GM12891 (cell line): ENCODE data around the gene RANBP3.

Experiments
- DNase-seq: peaks from one replicate; pipeline ENCODE4 v3.0.0; 2011; ENCODE audit warnings: low spot score; ENCODE audit not compliant: insufficient read length
- FAIRE-seq: peaks from 2 replicates; lab custom pipeline; 2011; peaks lifted over from hg19 to GRCh38; lab: Jason Lieb, UNC
- PAX5 ChIP-seq: IDR thresholded peaks from 2 replicates; pipeline ENCODE4 v1.6.1; 2011; ENCODE audit warnings: low read length, moderate library complexity, mild to moderate bottlenecking; ENCODE audit not compliant: insufficient read depth, severe bottlenecking
- POLR2A ChIP-seq: IDR thresholded peaks from 2 replicates; pipeline ENCODE4 v1.6.1; 2011; ENCODE audit warnings: low read depth, low read length, control low read depth
- POLR2AphosphoS5 ChIP-seq: IDR thresholded peaks from 2 replicates; pipeline ENCODE4 v1.6.1; 2011; ENCODE audit warnings: low read depth, low read length, control low read depth
- POU2F2 ChIP-seq: IDR thresholded peaks from 2 replicates; pipeline ENCODE4 v1.6.1; 2011; ENCODE audit warnings: low read depth, mild to moderate bottlenecking, control low read depth, low read length, moderate library complexity
- SPI1 ChIP-seq: IDR thresholded peaks from 2 replicates; pipeline ENCODE4 v1.6.1; 2011; ENCODE audit warnings: low read depth, low read length, control low read depth
- TAF1 ChIP-seq: IDR thresholded peaks from 2 replicates; pipeline ENCODE4 v1.6.1; 2011; ENCODE audit warnings: low read depth, low read length, control low read depth

RANBP3 gene

DNA sequence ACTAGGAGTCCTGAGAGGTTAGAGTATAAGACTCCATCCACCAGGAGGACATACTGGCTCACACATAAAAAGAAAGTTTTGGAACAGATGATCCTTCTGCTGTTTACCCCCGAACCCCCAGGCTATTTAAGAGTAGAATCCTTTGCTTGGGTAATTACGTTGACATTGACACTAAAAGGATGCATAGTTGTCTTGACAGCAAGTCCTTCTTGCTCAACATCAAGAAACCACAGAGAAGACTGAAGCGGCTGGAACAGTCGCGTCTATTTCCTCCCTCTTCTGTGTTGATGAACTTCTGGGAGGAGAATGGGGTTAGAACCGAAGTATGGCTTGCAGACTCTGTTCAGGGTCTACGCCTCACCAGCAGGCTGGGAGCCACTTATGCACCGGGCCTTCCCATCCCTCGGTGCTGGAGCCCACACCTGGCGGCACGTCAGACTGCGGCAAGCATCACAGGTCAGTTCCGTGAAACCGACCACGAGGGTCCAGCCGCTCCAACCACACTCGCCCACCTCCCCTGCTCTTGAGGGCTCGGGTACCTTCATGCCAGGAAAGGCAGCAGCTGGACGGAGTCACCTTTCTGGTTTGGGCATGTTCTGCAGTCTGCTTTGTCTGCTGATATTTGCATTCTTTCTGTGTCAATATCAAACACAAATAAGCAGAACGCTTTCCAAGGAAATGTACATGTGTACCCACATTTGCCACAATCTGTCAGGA lies 42.4 kb upstream of the RANBP3 start:
- DNase-seq (no peak), FAIRE-seq (no peak)
- TF ChIP-seq POLR2AphosphoS5: no peak

DNA sequence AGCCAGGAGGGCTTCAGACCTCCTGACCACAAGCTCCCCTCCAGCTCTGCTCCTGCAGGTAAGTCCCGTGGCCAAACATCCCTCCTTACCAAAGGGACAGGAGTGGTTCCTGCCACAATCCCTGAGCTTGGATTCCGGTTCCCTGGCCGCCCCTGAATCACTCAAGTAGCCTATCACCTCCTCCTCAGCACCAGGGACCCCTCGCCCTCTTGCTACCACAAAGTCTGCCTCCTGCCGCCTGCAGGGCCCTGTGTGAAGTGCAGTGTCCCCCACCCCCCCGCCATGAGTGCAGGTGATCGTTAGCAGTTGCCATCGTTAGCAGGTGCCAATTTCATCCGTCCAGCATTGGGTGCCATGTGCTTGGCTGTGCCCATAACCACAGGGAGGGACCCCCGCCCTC lies 40.8 kb upstream of the RANBP3 start:
- TF ChIP-seq POLR2AphosphoS5: no peak
- no peak for TF ChIP-seq SPI1
- TF ChIP-seq POLR2A: no peak
- TF ChIP-seq PAX5: no peak
- no peak for TF ChIP-seq POU2F2
- no peak for TF ChIP-seq TAF1
- DNase-seq (no peak), FAIRE-seq (no peak)

- no peak for TF ChIP-seq POU2F2
- no peak for TF ChIP-seq POLR2A
- TF ChIP-seq TAF1: no peak
- no peak for TF ChIP-seq SPI1
- no peak for TF ChIP-seq PAX5
- TF ChIP-seq POLR2AphosphoS5: no peak
- DNase-seq (no peak), FAIRE-seq (no peak)
Measured at GRCh38 chr19:6017576-6017975, 39.6 kb upstream of the RANBP3 start.

- FAIRE-seq: no peak
Measured at GRCh38 chr19:6015841-6016545, 38.1 kb upstream of the RANBP3 start.

DNA sequence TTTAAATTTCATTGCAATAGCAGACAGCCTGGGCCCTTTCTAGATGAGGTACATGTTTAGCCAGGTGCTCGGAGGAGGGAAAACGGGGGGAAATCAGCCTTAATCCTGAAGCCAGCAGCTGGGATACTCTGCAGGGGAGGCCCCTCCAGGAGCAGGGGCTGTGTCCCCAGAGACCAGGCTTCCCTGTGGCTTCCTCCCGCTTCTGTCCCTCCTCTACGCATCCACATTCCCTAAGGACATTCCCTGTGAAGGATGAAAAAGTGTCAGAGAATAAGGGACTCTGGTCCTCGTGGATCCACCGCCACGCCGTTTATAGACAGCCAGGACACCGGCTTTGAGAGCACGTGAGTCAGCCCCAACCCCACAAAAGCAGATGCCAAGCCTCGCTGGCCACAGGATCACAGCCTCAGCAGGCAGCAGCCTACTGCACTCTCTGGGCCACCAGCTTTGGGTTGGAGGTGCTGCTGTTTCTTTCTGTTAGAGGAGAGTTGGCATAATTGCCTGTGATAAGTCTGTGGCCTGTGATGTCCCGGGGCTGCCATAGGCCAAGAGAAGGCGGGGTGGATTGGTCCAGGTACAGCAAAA lies 36.7 kb upstream of the RANBP3 start:
- TF ChIP-seq SPI1 (no peak), PAX5 (no peak), TAF1 (no peak), POLR2A (no peak), POLR2AphosphoS5 (no peak), POU2F2 (no peak)
- DNase-seq: no peak
- FAIRE-seq: no peak

More at GRCh38 chr19:6015841-6016545, 38.1 kb upstream of the RANBP3 start:
- TF ChIP-seq POU2F2 (no peak), TAF1 (no peak), POLR2A (no peak), PAX5 (no peak), SPI1 (no peak), POLR2AphosphoS5 (no peak)
- no peak for DNase-seq

GRCh38 chr19:6012426-6013170 lies 34.7 kb upstream of the RANBP3 start:
- TF ChIP-seq SPI1: no peak
- TF ChIP-seq PAX5: no peak
- TF ChIP-seq POLR2A: no peak
- no peak for FAIRE-seq
- DNase-seq: no peak

GRCh38 chr19:6011794-6012193 lies 33.9 kb upstream of the RANBP3 start:
- no peak for DNase-seq
- TF ChIP-seq POLR2AphosphoS5: no peak
- TF ChIP-seq POLR2A: no peak
- TF ChIP-seq TAF1: no peak
- TF ChIP-seq SPI1: no peak
- TF ChIP-seq PAX5: no peak
- no peak for TF ChIP-seq POU2F2
- no peak for FAIRE-seq

GRCh38 chr19:6011206-6011605 lies 33.3 kb upstream of the RANBP3 start:
- TF ChIP-seq PAX5 (no peak), SPI1 (no peak)
- FAIRE-seq (no peak), DNase-seq (no peak)

DNA sequence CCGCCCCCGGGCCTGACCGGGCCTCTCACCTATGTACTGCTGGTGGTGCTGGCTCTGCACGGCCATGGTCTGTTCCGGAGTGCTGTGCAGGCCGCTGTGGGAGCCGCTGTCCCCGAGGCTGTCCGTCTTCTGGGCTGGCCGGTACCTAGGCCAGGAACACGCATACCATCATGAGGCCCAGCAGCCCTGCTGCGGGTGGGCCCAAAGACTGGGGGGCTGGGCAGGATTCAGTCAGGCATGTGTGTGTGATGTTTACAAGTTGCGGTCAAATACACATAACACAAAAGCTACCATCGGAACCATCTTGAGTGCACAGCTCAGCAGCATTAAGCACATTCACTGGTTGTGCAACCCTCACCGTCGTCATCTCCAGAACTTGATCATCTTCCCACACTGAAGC lies 32.2 kb upstream of the RANBP3 start:
- TF ChIP-seq POLR2AphosphoS5 (no peak), POLR2A (no peak), SPI1 (no peak)
- DNase-seq (no peak), FAIRE-seq (no peak)

DNA sequence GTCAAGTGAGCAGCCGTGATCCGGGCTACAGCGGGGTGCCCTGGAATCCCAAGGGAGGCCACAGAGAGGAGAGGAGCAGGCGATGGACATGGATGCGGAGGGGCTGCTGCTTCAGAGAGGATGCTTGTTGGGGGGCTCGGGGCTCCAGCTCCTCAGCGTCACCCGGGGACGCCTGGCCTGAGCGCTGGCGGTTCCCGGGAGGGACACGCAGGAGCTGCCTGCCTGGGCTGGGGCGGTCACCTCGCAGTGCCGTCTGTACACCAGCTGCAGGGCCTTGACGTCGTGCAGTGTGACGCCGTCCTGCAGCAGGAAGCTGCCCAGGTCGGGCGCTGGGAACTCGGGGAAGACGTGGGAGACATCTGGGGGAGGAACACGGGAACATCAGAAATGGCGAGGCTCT lies 29.9 kb upstream of the RANBP3 start:
- DNase-seq (no peak), FAIRE-seq (no peak)
- TF ChIP-seq SPI1 (no peak), POU2F2 (no peak), PAX5 (no peak), TAF1 (no peak), POLR2A (no peak), POLR2AphosphoS5 (no peak)
